ENCODE results near the gene FBXO27.
"Not testable (repeated sequence)": the region's sequence is repeated elsewhere in the genome, so short reads cannot be mapped to it uniquely, and the experiment has no call there.

- not testable (repeated sequence) for TF ChIP-seq CTCF (IDR thresholded peaks at IDR 0.05; ENCODE audit: low read depth, low read length); EZH2phosphoT487 (IDR thresholded peaks at IDR 0.05; ENCODE audit: low read depth)
Measured at GRCh38 chr19:39068259-39068658, 35.9 kb upstream of the FBXO27 start.
